H1 (cell line): ENCODE measurements around the gene RELA. TPM values are rescaled to one million over a fixed set of nuclear protein-coding genes. Genes with fewer than 3 reads are reported as not detected.

Experiments
- POLR2AphosphoS5 ChIP-seq: IDR thresholded peaks from 2 replicates; pipeline ENCODE4 v1.6.1; 2011; ENCODE audit warnings: low read depth, low read length
- TEAD4 ChIP-seq: IDR thresholded peaks from 2 replicates; pipeline ENCODE4 v1.6.1; 2012; ENCODE audit warnings: low read depth, low read length, inconsistent platforms, mixed read lengths
- polyA plus RNA-seq, 7 experiments: library from polyadenylated mRNA; depleted of rRNA in 3 of 7; stranded (reverse) in 5 of 7; unstranded in 2 of 7; fragments of >200 nt in 5 of 7; fragments of 200-250 nt in 2 of 7; gene quantifications; 1 replicate in 5 of 7; 2 replicates in 1 of 7; 4 replicates in 1 of 7; pipeline versions ENCODE4 v1.2.1 to v1.2.3, GENCODE V29; 2011 to 2013; ENCODE audit warnings: missing spikeins in 2 of 7, mixed read lengths in 2 of 7
- total RNA-seq: library from RNA; stranded (reverse); fragmentation: NEBNext Ultra II Directional; extraction: Animal tissue kit (Norgen Biotek cat#: 25700); gene quantifications from 2 replicates; pipeline ENCODE4 v1.2.1, GENCODE V29; 2021

The RELA gene
- total and polyA plus RNA-seq, 2 of the 8 experiments (the other 6 are each of a cell fraction or from before 2014, with no cell fraction given), result 21.9 to 27.5 TPM

GRCh38 chr11:65642014-65642671, 20.6 kb downstream of the RELA start (continued):
- no peak; the same call in 1 of the 2 replicates for TF ChIP-seq POLR2AphosphoS5
- TF ChIP-seq TEAD4, result no peak
